Vagina (tissue), 2 donors: ENCODE data around the gene SDHB. TPM values are rescaled to one million over a fixed set of nuclear protein-coding genes. Genes with fewer than 3 reads are reported as not detected.

Experiments
- DNase-seq, 2 donors: peaks; one replicate each; pipeline ENCODE4 v3.0.0-alpha.2; 2017; ENCODE audit errors: extremely low spot score in 2 of 2
- H3K27ac ChIP-seq: fragments of 200-600 bp; sonication (generic); one replicate; pipeline ENCODE4 v1.5.1; 2019
- H3K27me3 ChIP-seq: fragments of 200-600 bp; sonication (generic); one replicate; pipeline ENCODE4 v1.5.1; 2019
- H3K36me3 ChIP-seq, 2 donors: fragments of 200-600 bp; sonication (generic); one replicate each; pipeline ENCODE4 v1.5.1; 2017 to 2019
- H3K4me1 ChIP-seq: fragments of 200-600 bp; sonication (generic); one replicate; pipeline ENCODE4 v1.5.1; 2019
- H3K4me3 ChIP-seq, 2 donors: fragments of 200-600 bp; sonication (generic); 1 replicate in 1 of 2; 2 replicates in 1 of 2; pipeline ENCODE4 v1.5.1; 2016 to 2019
- H3K9me3 ChIP-seq: fragments of 200-600 bp; sonication (generic); one replicate; pipeline ENCODE4 v1.5.1; 2019
- CTCF ChIP-seq, 3 experiments: fragments of 450-650 bp in 2 of 3; fragments of 200-600 bp in 1 of 3; sonication (generic) in 1 of 3; IDR thresholded peaks; one replicate each; pipeline ENCODE4 v1.5.1; 2017 to 2019; ENCODE audit warnings: antibody characterized with exemption in 3 of 3, mild to moderate bottlenecking in 2 of 3, moderate library complexity in 2 of 3
- POLR2A ChIP-seq, 2 donors: fragments of 450-650 bp; IDR thresholded peaks; one replicate each; pipeline ENCODE4 v1.6.1; 2017; ENCODE audit warnings: antibody characterized with exemption in 2 of 2, mild to moderate bottlenecking in 2 of 2, moderate library complexity in 2 of 2
- POLR2AphosphoS5 ChIP-seq, 2 donors: sonication (generic); formaldehyde crosslinking; IDR thresholded peaks; one replicate each; pipeline ENCODE4 v1.9.0; 2017; ENCODE audit warnings: antibody characterized with exemption in 2 of 2, mild to moderate bottlenecking in 2 of 2, low read depth in 1 of 2; ENCODE audit not compliant: insufficient read depth in 1 of 2
- intact Hi-C: fragments of 100-400 bp; cut with DNase I; formaldehyde crosslinking; loops from one replicate; pipeline ENCODE4 v1.15.1; 2023
- total RNA-seq: library from RNA; depleted of rRNA; stranded (reverse); fragments of >200 nt; gene quantifications from one replicate; pipeline ENCODE4 v1.2.3, GENCODE V29; 2016

The SDHB gene
- total RNA-seq, 1 donor from 2014 or later, result 96.5 TPM

- no peak overlapping the region for H3K27ac ChIP-seq
- intact Hi-C loops, result no loop called here
- TF ChIP-seq POLR2AphosphoS5 (IDR thresholded peaks at IDR 0.05; ENCODE audit: insufficient read depth in 1 of 2, low read depth in 1 of 2) (no peak), CTCF (IDR thresholded peaks at IDR 0.05) (no peak), POLR2A (IDR thresholded peaks at IDR 0.05) (no peak)
- H3K4me1 ChIP-seq, result peaks cover 7% of the 10 kb centered on the region
- no peak overlapping the region for H3K4me3 ChIP-seq
- peaks cover 0 to 30% of the 10 kb centered on the region in 2 donors for H3K36me3 ChIP-seq
- no peak for DNase-seq
- no peaks in the 10 kb centered on the region for H3K27me3 ChIP-seq
- no peaks in the 10 kb centered on the region for H3K9me3 ChIP-seq
These were observed 21.1 kb downstream of the SDHB start for GRCh38 chr1:17032741-17033140.

GRCh38 chr1:17031436-17031835, 22.4 kb downstream of the SDHB start:
- H3K36me3 ChIP-seq, result peaks cover 0 to 43% of the 10 kb centered on the region in 2 donors
- H3K4me3 ChIP-seq, result no peak overlapping the region
- H3K9me3 ChIP-seq, result no peaks in the 10 kb centered on the region
- no peaks in the 10 kb centered on the region for H3K27me3 ChIP-seq
- peaks cover 13% of the 10 kb centered on the region for H3K4me1 ChIP-seq
- intact Hi-C loops, result no loop called here
- no peak overlapping the region for H3K27ac ChIP-seq
- TF ChIP-seq POLR2A (IDR thresholded peaks at IDR 0.05) (no peak), CTCF (IDR thresholded peaks at IDR 0.05) (no peak), POLR2AphosphoS5 (IDR thresholded peaks at IDR 0.05; ENCODE audit: insufficient read depth in 1 of 2, low read depth in 1 of 2) (no peak)
- no peak for DNase-seq

- H3K4me1 ChIP-seq, result peaks cover 13% of the 10 kb centered on the region
- TF ChIP-seq POLR2A (IDR thresholded peaks at IDR 0.05), result no peak
- TF ChIP-seq CTCF (IDR thresholded peaks at IDR 0.05), result no peak
- no peak for TF ChIP-seq POLR2AphosphoS5 (IDR thresholded peaks at IDR 0.05; ENCODE audit: insufficient read depth in 1 of 2, low read depth in 1 of 2)
- peaks cover 0 to 54% of the 10 kb centered on the region in 2 donors for H3K36me3 ChIP-seq
- H3K27ac ChIP-seq, result no peak overlapping the region
- no peaks in the 10 kb centered on the region for H3K27me3 ChIP-seq
- intact Hi-C loops, result no loop called here
- no peak for DNase-seq
- no peak overlapping the region for H3K4me3 ChIP-seq
- no peaks in the 10 kb centered on the region for H3K9me3 ChIP-seq
These were observed 23.6 kb downstream of the SDHB start for GRCh38 chr1:17030206-17030605.

- Histone ChIP-seq H3K9me3 (no peaks in the 10 kb centered on the region), H3K36me3 (peaks cover under 1 to 59% of the 10 kb centered on the region in 2 donors), H3K4me3 (no peak overlapping the region), H3K27ac (no peak overlapping the region), H3K27me3 (no peaks in the 10 kb centered on the region), H3K4me1 (peaks cover 13% of the 10 kb centered on the region)
- intact Hi-C loops, result no loop called here
- TF ChIP-seq CTCF (IDR thresholded peaks at IDR 0.05), result no peak
- no peak for TF ChIP-seq POLR2A (IDR thresholded peaks at IDR 0.05)
- TF ChIP-seq POLR2AphosphoS5 (IDR thresholded peaks at IDR 0.05; ENCODE audit: insufficient read depth in 1 of 2, low read depth in 1 of 2), result no peak
- DNase-seq, result no peak
These were observed 25.1 kb downstream of the SDHB start for GRCh38 chr1:17028662-17029188.

GRCh38 chr1:17027900-17028299, 25.9 kb downstream of the SDHB start:
- no peaks in the 10 kb centered on the region for H3K27me3 ChIP-seq
- no peak overlapping the region for H3K27ac ChIP-seq
- TF ChIP-seq POLR2A (IDR thresholded peaks at IDR 0.05) (no peak), POLR2AphosphoS5 (IDR thresholded peaks at IDR 0.05; ENCODE audit: insufficient read depth in 1 of 2, low read depth in 1 of 2) (no peak), CTCF (IDR thresholded peaks at IDR 0.05) (no peak)
- H3K36me3 ChIP-seq, result peaks cover 4 to 59% of the 10 kb centered on the region in 2 donors
- peaks cover 13% of the 10 kb centered on the region for H3K4me1 ChIP-seq
- no peak overlapping the region for H3K4me3 ChIP-seq
- intact Hi-C loops, result no loop called here
- DNase-seq, result no peak
- no peaks in the 10 kb centered on the region for H3K9me3 ChIP-seq
